ENCODE data around the gene NFX1.

NFX1 gene

DNA sequence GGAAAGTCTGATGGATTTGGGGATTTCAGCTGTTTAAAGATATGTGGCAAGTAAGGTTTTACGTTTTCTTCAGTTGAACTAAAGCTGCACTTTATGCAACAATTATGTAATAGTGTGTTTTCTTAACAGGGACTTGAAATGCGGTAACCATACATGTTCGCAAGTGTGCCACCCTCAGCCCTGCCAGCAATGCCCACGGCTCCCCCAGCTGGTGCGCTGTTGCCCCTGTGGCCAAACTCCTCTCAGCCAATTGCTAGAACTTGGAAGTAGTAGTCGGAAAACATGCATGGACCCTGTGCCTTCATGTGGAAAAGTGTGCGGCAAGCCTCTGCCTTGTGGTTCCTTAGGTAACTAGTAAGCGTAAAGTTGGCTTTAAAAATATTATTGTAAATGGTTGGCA is 28.5 kb downstream of the NFX1 start:
- H3K4me1 ChIP-seq (ENCODE audit: control insufficient read depth in 1 of 2, insufficient read depth in 1 of 2, low read depth in 1 of 2, low read length in 1 of 2): peaks cover 59 to 64% of the 10 kb centered on the region in 2 experiments
- no peak overlapping the region for H3K4me3 ChIP-seq (ENCODE audit: low read depth in 1 of 2, low read length in 1 of 2)
- TF ChIP-seq, protein P1, sequence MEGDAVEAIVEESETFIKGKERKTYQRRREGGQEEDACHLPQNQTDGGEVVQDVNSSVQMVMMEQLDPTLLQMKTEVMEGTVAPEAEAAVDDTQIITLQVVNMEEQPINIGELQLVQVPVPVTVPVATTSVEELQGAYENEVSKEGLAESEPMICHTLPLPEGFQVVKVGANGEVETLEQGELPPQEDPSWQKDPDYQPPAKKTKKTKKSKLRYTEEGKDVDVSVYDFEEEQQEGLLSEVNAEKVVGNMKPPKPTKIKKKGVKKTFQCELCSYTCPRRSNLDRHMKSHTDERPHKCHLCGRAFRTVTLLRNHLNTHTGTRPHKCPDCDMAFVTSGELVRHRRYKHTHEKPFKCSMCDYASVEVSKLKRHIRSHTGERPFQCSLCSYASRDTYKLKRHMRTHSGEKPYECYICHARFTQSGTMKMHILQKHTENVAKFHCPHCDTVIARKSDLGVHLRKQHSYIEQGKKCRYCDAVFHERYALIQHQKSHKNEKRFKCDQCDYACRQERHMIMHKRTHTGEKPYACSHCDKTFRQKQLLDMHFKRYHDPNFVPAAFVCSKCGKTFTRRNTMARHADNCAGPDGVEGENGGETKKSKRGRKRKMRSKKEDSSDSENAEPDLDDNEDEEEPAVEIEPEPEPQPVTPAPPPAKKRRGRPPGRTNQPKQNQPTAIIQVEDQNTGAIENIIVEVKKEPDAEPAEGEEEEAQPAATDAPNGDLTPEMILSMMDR (IDR thresholded peaks at IDR 0.05): no peak
- peak overlapping the region; percentile 68 for H3K27ac ChIP-seq
- H3K36me3 ChIP-seq: peaks cover 21% of the 10 kb centered on the region
- H3K27me3 ChIP-seq: no peaks in the 10 kb centered on the region
- no peaks in the 10 kb centered on the region for H3K9me3 ChIP-seq

DNA sequence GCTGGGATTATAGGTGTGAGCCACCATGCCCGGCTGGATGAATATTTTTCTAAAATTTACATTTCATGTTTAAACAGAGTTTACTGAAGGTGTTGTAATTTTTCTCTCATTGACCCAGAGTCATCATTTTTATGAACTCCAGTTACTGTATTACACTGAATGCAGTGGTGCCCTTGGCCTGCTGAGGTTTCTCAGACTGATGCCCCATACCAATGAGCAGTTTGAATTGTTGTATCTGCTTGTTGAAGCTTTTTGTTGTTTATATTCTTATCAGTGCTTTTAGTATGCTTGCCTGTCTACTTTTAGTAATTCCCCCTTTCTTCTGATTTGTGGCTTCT is 29.9 kb downstream of the NFX1 start:
- TF ChIP-seq, protein P1 (IDR thresholded peaks at IDR 0.05): no peak
- Histone ChIP-seq H3K36me3 (peaks cover 21% of the 10 kb centered on the region), H3K4me3 (ENCODE audit: low read depth in 1 of 2, low read length in 1 of 2) (no peak overlapping the region), H3K27me3 (no peaks in the 10 kb centered on the region), H3K9me3 (no peaks in the 10 kb centered on the region), H3K27ac (peak overlapping the region; percentile 39), H3K4me1 (ENCODE audit: control insufficient read depth in 1 of 2, insufficient read depth in 1 of 2, low read depth in 1 of 2, low read length in 1 of 2) (peaks cover 50 to 57% of the 10 kb centered on the region in 2 experiments)

DNA sequence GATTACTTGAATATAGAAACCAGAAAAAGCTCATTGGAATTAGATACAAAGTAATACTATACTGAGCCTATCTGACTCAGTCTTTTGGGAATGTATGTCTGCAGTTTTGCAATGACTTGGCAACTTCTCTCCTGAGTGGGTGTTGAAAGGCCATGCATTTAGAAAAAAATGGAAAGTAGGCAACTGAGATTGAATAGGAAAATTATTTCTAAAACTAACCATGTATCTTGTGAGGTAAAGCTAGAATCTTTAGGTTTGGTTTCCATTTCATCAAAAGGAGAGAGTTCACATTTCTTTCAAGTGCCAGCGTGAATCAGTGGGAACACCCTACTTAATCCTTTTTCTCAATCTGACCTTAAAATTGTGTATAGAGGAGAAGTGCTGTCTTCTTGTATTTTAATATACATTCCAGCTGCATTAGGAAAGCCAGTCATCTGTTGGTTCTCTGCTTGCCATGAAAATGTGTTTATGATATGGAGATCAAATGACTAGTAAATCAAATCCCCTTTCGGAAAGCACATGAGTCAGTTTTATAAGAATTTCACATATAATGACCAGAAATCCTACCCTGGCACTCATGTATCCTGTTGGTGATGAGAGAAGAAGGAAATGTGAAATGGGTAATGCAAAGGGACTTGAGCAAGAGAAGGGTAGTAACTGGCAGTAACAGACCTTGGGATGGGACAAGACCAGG is 30.4 kb downstream of the NFX1 start:
- Histone ChIP-seq H3K36me3 (peaks cover 21% of the 10 kb centered on the region), H3K27ac (peak overlapping the region; percentile 39), H3K4me3 (ENCODE audit: low read depth in 1 of 2, low read length in 1 of 2) (no peak overlapping the region), H3K27me3 (no peaks in the 10 kb centered on the region), H3K9me3 (no peaks in the 10 kb centered on the region), H3K4me1 (ENCODE audit: control insufficient read depth in 1 of 2, insufficient read depth in 1 of 2, low read depth in 1 of 2, low read length in 1 of 2) (peaks cover 45 to 51% of the 10 kb centered on the region in 2 experiments)
- TF ChIP-seq, protein P1 (IDR thresholded peaks at IDR 0.05): no peak

DNA sequence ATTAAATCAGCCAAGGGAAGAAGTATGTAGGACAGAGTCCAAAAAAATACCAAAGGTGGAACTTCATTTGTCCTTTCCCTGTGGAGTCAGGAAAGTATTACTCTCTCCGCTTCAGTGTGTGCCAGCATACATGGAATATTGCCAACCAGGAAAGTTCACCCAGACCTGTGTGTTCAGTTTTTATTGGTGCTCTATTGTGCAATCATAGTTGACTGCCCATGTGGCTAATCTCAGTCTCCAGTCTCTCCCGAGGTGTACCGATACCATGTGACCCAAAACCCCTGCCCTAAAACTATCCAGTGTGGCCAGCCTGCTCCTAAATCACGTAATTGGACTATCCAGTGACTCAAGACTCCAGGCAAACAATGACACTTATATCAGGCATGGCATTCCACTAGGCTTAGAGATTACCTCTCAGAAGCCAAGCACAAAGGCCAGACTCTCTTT is 38.8 kb downstream of the NFX1 start:
- Histone ChIP-seq H3K4me3 (ENCODE audit: low read depth in 1 of 2, low read length in 1 of 2) (no peak overlapping the region), H3K4me1 (ENCODE audit: control insufficient read depth in 1 of 2, insufficient read depth in 1 of 2, low read depth in 1 of 2, low read length in 1 of 2) (no peaks in the 10 kb centered on the region), H3K9me3 (no peaks in the 10 kb centered on the region), H3K36me3 (peaks cover 70% of the 10 kb centered on the region), H3K27ac (no peak overlapping the region), H3K27me3 (no peaks in the 10 kb centered on the region)
- TF ChIP-seq, protein P1 (IDR thresholded peaks at IDR 0.05): no peak

DNA sequence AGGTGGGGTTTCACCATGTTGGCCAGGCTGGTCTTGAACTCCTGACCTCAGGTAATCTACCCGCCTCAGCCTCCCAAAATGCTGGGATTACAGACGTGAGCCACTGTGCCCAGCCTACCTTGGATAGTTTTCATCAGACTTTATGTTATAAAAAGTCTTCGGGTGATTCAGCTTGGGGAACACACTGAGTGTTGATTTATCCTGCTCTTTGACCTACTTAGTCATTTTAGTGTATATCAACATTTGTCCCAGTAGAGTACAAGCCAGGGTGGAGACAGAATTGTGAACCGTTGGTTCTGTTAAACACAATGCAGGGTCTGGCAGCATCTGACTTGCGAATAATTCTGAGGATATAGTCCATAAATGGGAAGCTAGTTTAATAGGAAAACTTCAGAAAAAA is 39.7 kb downstream of the NFX1 start:
- Histone ChIP-seq H3K36me3 (peaks cover 72% of the 10 kb centered on the region), H3K4me3 (ENCODE audit: low read depth in 1 of 2, low read length in 1 of 2) (no peak overlapping the region), H3K27me3 (no peaks in the 10 kb centered on the region), H3K9me3 (no peaks in the 10 kb centered on the region), H3K4me1 (ENCODE audit: control insufficient read depth in 1 of 2, insufficient read depth in 1 of 2, low read depth in 1 of 2, low read length in 1 of 2) (no peaks in the 10 kb centered on the region), H3K27ac (no peak overlapping the region)
- TF ChIP-seq, protein P1 (IDR thresholded peaks at IDR 0.05): no peak
